SK-N-SH (cell line): ENCODE results near the gene SLC7A11.

Experiments
- EP300 ChIP-seq, 2 experiments: IDR thresholded peaks; 2 replicates each; pipeline versions ENCODE4 v1.4.0 to v1.6.1; 2012; ENCODE audit warnings: borderline replicate concordance in 1 of 2, low read depth in 1 of 2, low read length in 1 of 2
- GATA2 ChIP-seq: sonication (generic); formaldehyde crosslinking; IDR thresholded peaks from 2 replicates; pipeline ENCODE4 v1.5.0; 2020; ENCODE audit warnings: mild to moderate bottlenecking, missing genetic modification reagents
- POLR2AphosphoS5 ChIP-seq: IDR thresholded peaks from 2 replicates; pipeline ENCODE4 v1.6.1; 2012; ENCODE audit warnings: low read depth, low read length
- RAD21 ChIP-seq: IDR thresholded peaks from 2 replicates; pipeline ENCODE4 v1.6.1; 2012; ENCODE audit warnings: mild to moderate bottlenecking, low read length
- SIN3A ChIP-seq: IDR thresholded peaks from 2 replicates; pipeline ENCODE4 v1.6.1; 2012; ENCODE audit warnings: low read depth, mild to moderate bottlenecking, low read length, moderate library complexity, borderline replicate concordance
- TAF1 ChIP-seq: IDR thresholded peaks from 2 replicates; pipeline ENCODE4 v1.6.1; 2012; ENCODE audit warnings: low read depth, mild to moderate bottlenecking, low read length, moderate library complexity, borderline replicate concordance
- USF2 ChIP-seq: fragments of 150-350 bp; IDR thresholded peaks from 2 replicates; pipeline ENCODE4 v1.6.1; 2017; ENCODE audit warnings: antibody characterized with exemption, low read length, low read depth, borderline replicate concordance
- TF ChIP-seq, protein P1 (sequence below): fragments of 200-600 bp; sonication (generic); IDR thresholded peaks from 2 replicates; pipeline ENCODE4 v1.6.1; 2017; ENCODE audit warnings: antibody characterized with exemption, mild to moderate bottlenecking, moderate library complexity

- TF ChIP-seq SIN3A (no peak), RAD21 (no peak), EP300 (IDR thresholded peaks at IDR 0.05; ENCODE audit: borderline replicate concordance in 1 of 2, low read depth in 1 of 2, low read length in 1 of 2) (no peak), POLR2AphosphoS5 (no peak), GATA2 (no peak), USF2 (no peak), TAF1 (no peak)
- TF ChIP-seq, protein P1, sequence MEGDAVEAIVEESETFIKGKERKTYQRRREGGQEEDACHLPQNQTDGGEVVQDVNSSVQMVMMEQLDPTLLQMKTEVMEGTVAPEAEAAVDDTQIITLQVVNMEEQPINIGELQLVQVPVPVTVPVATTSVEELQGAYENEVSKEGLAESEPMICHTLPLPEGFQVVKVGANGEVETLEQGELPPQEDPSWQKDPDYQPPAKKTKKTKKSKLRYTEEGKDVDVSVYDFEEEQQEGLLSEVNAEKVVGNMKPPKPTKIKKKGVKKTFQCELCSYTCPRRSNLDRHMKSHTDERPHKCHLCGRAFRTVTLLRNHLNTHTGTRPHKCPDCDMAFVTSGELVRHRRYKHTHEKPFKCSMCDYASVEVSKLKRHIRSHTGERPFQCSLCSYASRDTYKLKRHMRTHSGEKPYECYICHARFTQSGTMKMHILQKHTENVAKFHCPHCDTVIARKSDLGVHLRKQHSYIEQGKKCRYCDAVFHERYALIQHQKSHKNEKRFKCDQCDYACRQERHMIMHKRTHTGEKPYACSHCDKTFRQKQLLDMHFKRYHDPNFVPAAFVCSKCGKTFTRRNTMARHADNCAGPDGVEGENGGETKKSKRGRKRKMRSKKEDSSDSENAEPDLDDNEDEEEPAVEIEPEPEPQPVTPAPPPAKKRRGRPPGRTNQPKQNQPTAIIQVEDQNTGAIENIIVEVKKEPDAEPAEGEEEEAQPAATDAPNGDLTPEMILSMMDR, result no peak
Observed at GRCh38 chr4:138249132-138249531, 7.0 kb upstream of the SLC7A11 start.
